ENCODE results near the gene ZFP91.

- TF ChIP-seq CTCF (IDR thresholded peaks at IDR 0.05) = no peak
- TF ChIP-seq POLR2AphosphoS5 (IDR thresholded peaks at IDR 0.05; ENCODE audit: low read depth, low read length) = no peak
- no peak for TF ChIP-seq SIN3A (IDR thresholded peaks at IDR 0.05; ENCODE audit: borderline replicate concordance, insufficient read depth, low read depth, low read length)
Observed at GRCh38 chr11:58650496-58650895, 71.6 kb downstream of the ZFP91 start.

Data from Panc1 (cell line).